ENCODE results near the gene TUBGCP6.

DNA sequence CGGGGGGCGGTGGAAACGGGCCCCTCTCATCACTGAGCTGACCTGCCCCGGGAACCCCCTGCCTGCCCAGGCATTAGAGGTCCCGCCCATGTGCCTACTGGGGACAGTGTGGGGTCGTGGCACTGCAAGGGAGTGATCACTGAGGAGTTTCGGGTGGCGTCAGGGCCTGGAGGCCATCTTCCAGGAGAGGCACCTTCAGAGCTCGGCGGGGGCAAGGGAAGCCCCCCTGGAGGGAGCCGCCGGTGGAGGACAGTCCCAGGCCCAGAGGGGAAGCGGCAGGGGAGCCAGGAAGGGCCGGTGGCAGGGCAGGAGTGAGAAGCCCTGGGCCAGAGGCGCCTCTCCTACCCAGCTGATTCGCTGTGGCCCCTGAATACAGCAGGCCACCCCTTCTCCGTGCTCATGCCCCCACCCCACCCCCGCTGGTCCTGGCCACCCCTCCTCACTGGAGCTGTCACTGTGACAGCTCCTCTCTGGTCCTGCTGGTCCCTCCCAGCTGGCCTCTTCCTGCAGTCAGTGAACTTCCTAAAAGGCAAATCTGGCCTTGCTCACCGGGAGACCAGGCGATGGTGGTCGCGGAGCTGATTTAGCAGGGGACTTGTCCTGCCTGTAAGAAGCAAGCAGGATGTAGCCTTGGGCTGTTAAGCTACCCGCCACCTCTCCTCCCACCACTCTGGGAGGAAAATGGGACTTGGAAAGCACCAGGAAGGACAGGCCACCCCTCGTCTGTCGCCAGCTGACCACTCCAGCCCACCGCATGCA lies 27.4 kb upstream of the TUBGCP6 start:
- TF ChIP-seq, protein P1, sequence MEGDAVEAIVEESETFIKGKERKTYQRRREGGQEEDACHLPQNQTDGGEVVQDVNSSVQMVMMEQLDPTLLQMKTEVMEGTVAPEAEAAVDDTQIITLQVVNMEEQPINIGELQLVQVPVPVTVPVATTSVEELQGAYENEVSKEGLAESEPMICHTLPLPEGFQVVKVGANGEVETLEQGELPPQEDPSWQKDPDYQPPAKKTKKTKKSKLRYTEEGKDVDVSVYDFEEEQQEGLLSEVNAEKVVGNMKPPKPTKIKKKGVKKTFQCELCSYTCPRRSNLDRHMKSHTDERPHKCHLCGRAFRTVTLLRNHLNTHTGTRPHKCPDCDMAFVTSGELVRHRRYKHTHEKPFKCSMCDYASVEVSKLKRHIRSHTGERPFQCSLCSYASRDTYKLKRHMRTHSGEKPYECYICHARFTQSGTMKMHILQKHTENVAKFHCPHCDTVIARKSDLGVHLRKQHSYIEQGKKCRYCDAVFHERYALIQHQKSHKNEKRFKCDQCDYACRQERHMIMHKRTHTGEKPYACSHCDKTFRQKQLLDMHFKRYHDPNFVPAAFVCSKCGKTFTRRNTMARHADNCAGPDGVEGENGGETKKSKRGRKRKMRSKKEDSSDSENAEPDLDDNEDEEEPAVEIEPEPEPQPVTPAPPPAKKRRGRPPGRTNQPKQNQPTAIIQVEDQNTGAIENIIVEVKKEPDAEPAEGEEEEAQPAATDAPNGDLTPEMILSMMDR (IDR thresholded peaks at IDR 0.05) = no peak
- no peak for TF ChIP-seq ZFX (IDR thresholded peaks at IDR 0.05; ENCODE audit: borderline replicate concordance)
